Activated T-helper 2 cell treated with anti-CD3 and anti-CD28 coated beads, Interferon-gamma antibody, Interleukin-2, Interleukin-4, amounts not matched to agents 10 μg/mL and 5 μg/mL and 100 μg/mL, durations not matched to agents 14 hours and 24 hours and 36 hours (primary cell): ENCODE data around the gene CNOT1. TPM values are rescaled to one million over a fixed set of nuclear protein-coding genes. Genes with fewer than 3 reads are reported as not detected.
"Not testable (repeated sequence)": the region's sequence is repeated elsewhere in the genome, so short reads cannot be mapped to it uniquely, and the experiment has no call there.

Source experiments
- DNase-seq: peaks from one replicate; pipeline ENCODE4 v3.0.0; 2021; ENCODE audit warnings: low spot score
- H3K27ac Mint-ChIP-seq: one replicate; pipeline ENCODE4 v1.8.0; 2021; ENCODE audit warnings: mixed read lengths
- H3K27me3 Mint-ChIP-seq: one replicate; pipeline ENCODE4 v1.8.0; 2021; ENCODE audit warnings: low read depth, mixed read lengths
- H3K36me3 Mint-ChIP-seq: one replicate; pipeline ENCODE4 v1.8.0; 2021; ENCODE audit warnings: low read depth, mixed read lengths
- H3K4me1 Mint-ChIP-seq: one replicate; pipeline ENCODE4 v1.8.0; 2021; ENCODE audit warnings: low read depth, mixed read lengths
- H3K4me3 Mint-ChIP-seq: one replicate; pipeline ENCODE4 v1.8.0; 2021; ENCODE audit warnings: low read depth, mild to moderate bottlenecking, moderate library complexity, mixed read lengths
- H3K9me3 Mint-ChIP-seq: one replicate; pipeline ENCODE4 v1.8.0; 2021; ENCODE audit warnings: mixed read lengths
- intact Hi-C: fragments of 100-400 bp; cut with micrococcal nuclease; formaldehyde crosslinking; loops from one replicate; pipeline ENCODE4 v1.15.1; 2023
- total RNA-seq: library from RNA; stranded (reverse); gene quantifications from 2 replicates; pipeline ENCODE4 v1.2.3, GENCODE V29; 2022

CNOT1 gene
- total RNA-seq, 1 donor from 2014 or later, result 264 TPM

GRCh38 chr16:58634265-58634802 is 4.7 kb upstream of the CNOT1 start:
- no peak for DNase-seq
- H3K36me3 Mint-ChIP-seq, result peaks cover 4% of the 10 kb centered on the region
- H3K27me3 Mint-ChIP-seq, result peaks cover 8% of the 10 kb centered on the region
- peaks cover 10% of the 10 kb centered on the region for H3K4me1 Mint-ChIP-seq
- H3K4me3 Mint-ChIP-seq, result no peak overlapping the region
- H3K27ac Mint-ChIP-seq, result no peak overlapping the region
- intact Hi-C loops, result loop anchor here (5.0 kb wide), 1 partner anchor 437 kb away; the partner anchor contains the start of gene CSNK2A2
- no peaks in the 10 kb centered on the region for H3K9me3 Mint-ChIP-seq

GRCh38 chr16:58628845-58629732 is 537 bp downstream of the CNOT1 start:
- intact Hi-C loops, result loop anchor here (1.0 to 5.0 kb wide), 2 partner anchors 47 to 105 kb away; partner anchors contain the start of gene GOT2
- H3K9me3 Mint-ChIP-seq, result no peaks in the 10 kb centered on the region
- peaks cover 24% of the 10 kb centered on the region for H3K36me3 Mint-ChIP-seq
- peaks cover 25% of the 10 kb centered on the region for H3K4me1 Mint-ChIP-seq
- H3K27ac Mint-ChIP-seq, result peak overlapping the region; percentile 100
- H3K4me3 Mint-ChIP-seq, result peak overlapping the region; percentile 95
- peak; percentile 61 for DNase-seq
- H3K27me3 Mint-ChIP-seq, result no peaks in the 10 kb centered on the region

GRCh38 chr16:58624209-58624608 is 5.4 kb downstream of the CNOT1 start:
- no peak for DNase-seq
- peaks cover 52% of the 10 kb centered on the region for H3K36me3 Mint-ChIP-seq
- intact Hi-C loops, result no loop called here

DNA sequence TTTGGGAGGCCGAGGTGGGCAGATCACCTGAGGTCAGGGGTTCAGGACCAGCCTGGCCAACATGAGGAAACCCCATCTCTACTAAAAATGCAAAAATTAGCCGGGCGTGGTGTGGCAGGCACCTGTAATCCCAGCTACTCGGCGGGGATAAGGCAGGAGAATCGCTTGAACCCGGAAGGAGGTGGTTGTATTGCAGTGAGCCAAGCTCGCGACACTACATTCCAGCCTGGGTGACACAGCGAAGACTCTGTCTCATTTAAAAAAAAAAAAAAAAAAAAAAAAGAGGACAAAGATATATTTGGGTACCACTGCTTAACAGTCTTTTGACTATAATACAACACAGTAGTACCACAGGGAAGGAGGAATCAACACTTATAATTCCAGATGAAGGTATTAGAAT is 9.2 kb downstream of the CNOT1 start:
- intact Hi-C loops, result no loop called here
- H3K9me3 Mint-ChIP-seq, result no peaks in the 10 kb centered on the region
- peaks cover 10% of the 10 kb centered on the region for H3K4me1 Mint-ChIP-seq
- H3K36me3 Mint-ChIP-seq, result peaks cover 58% of the 10 kb centered on the region
- no peaks in the 10 kb centered on the region for H3K27me3 Mint-ChIP-seq
- no peak overlapping the region for H3K27ac Mint-ChIP-seq
- DNase-seq, result no peak
- H3K4me3 Mint-ChIP-seq, result no peak overlapping the region

More at GRCh38 chr16:58624209-58624608, 5.4 kb downstream of the CNOT1 start:
- Mint-ChIP-seq H3K4me1 (peaks cover 18% of the 10 kb centered on the region), H3K27ac (no peak overlapping the region), H3K4me3 (no peak overlapping the region), H3K9me3 (no peaks in the 10 kb centered on the region), H3K27me3 (no peaks in the 10 kb centered on the region)

GRCh38 chr16:58615280-58615679 is 14.3 kb downstream of the CNOT1 start:
- H3K27ac Mint-ChIP-seq, result peak overlapping the region; percentile 68
- no peak overlapping the region for H3K4me3 Mint-ChIP-seq
- intact Hi-C loops, result no loop called here

DNA sequence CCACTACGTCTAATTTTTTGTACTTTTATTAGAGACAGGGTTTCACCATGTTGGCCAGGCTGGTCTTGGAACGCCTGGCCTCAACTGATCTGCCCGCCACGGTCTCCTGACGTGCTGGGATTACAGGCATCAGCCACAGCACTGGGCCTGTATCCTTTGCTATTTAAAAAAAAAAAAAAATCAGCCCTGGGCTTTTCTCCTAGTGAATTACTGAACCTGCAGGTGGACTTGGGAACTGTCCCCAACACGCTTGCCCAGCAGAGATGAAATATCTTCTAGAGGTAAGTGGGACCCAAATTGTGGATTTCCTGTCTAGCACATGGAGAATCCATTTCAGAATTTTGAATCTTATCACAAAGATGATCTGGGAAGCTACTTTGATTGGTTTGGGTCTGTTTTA is 14.8 kb downstream of the CNOT1 start:
- peaks cover 12% of the 10 kb centered on the region for H3K4me1 Mint-ChIP-seq
- H3K27me3 Mint-ChIP-seq, result no peaks in the 10 kb centered on the region
- intact Hi-C loops, result no loop called here
- DNase-seq, result no peak
- no peaks in the 10 kb centered on the region for H3K9me3 Mint-ChIP-seq
- no peak overlapping the region for H3K4me3 Mint-ChIP-seq
- H3K27ac Mint-ChIP-seq, result no peak overlapping the region
- H3K36me3 Mint-ChIP-seq, result peaks cover 48% of the 10 kb centered on the region

More at GRCh38 chr16:58615280-58615679, 14.3 kb downstream of the CNOT1 start:
- Mint-ChIP-seq H3K27me3 (no peaks in the 10 kb centered on the region), H3K9me3 (no peaks in the 10 kb centered on the region), H3K36me3 (peaks cover 48% of the 10 kb centered on the region), H3K4me1 (peaks cover 14% of the 10 kb centered on the region)
- no peak for DNase-seq

- Mint-ChIP-seq H3K27me3 (no peaks in the 10 kb centered on the region), H3K27ac (no peak overlapping the region), H3K36me3 (peaks cover 47% of the 10 kb centered on the region), H3K9me3 (no peaks in the 10 kb centered on the region), H3K4me1 (peaks cover 12% of the 10 kb centered on the region), H3K4me3 (no peak overlapping the region)
- intact Hi-C loops, result no loop called here
- DNase-seq, result no peak
These were observed 15.4 kb downstream of the CNOT1 start for GRCh38 chr16:58614212-58614611.

GRCh38 chr16:58612965-58613364 is 16.7 kb downstream of the CNOT1 start:
- H3K27me3 Mint-ChIP-seq, intact Hi-C loops, DNase-seq, H3K4me3 Mint-ChIP-seq, H3K27ac Mint-ChIP-seq, H3K9me3 Mint-ChIP-seq: not testable (repeated sequence)
- H3K36me3 Mint-ChIP-seq, result peaks cover 57% of the 10 kb centered on the region
- peaks cover 12% of the 10 kb centered on the region for H3K4me1 Mint-ChIP-seq

DNA sequence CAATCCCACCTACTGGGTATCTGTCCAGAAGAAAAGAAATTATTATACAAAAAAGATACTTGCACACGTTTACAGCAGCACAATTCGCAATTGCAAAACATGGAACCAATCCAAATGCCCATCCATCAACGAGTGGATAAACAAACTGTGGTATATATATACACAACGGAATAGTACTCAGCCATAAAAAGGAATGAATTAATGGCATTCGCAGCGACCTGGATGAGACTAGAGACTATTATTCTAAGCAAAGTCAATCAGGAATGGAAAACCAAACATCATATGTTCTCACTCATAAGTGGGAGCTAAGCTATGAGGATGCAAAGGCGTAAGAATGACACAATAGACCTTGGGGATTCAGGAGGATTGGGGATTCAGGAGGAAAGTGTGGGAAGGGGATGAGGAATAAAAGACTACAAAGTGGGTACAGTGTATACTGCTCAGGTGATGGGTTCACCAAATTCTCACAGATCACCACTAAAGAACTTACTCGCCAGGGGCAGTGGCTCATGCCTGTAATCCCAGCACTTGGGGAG is 21.0 kb downstream of the CNOT1 start:
- intact Hi-C loops, result no loop called here
- H3K9me3 Mint-ChIP-seq, result no peaks in the 10 kb centered on the region
- no peak overlapping the region for H3K4me3 Mint-ChIP-seq
- peaks cover 9% of the 10 kb centered on the region for H3K4me1 Mint-ChIP-seq
- no peaks in the 10 kb centered on the region for H3K27me3 Mint-ChIP-seq
- no peak overlapping the region for H3K27ac Mint-ChIP-seq
- peaks cover 62% of the 10 kb centered on the region for H3K36me3 Mint-ChIP-seq
- DNase-seq, result no peak

DNA sequence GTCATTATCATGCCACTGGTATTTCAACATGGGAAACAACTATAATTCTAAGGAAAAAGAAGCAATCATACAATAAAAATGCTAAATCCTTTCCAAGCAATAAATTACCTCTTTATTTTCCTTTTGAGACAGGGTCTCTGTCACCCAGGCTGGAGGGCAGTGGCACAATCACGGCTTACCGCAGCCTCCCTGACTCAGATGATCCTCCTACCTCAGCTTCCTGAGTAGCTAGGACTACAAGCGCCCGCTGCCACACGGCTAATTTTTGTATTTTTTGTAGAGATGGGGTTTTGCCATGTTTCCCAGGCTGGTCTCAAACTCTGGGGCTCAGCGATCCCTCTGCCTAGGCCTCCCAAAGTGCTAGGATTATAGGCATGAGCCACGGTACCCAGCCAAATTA is 24.1 kb downstream of the CNOT1 start:
- intact Hi-C loops, result no loop called here
- Mint-ChIP-seq H3K36me3 (peaks cover 51% of the 10 kb centered on the region), H3K27ac (no peak overlapping the region), H3K4me1 (peaks cover 17% of the 10 kb centered on the region), H3K27me3 (no peaks in the 10 kb centered on the region), H3K4me3 (no peak overlapping the region), H3K9me3 (no peaks in the 10 kb centered on the region)
- DNase-seq, result no peak

DNA sequence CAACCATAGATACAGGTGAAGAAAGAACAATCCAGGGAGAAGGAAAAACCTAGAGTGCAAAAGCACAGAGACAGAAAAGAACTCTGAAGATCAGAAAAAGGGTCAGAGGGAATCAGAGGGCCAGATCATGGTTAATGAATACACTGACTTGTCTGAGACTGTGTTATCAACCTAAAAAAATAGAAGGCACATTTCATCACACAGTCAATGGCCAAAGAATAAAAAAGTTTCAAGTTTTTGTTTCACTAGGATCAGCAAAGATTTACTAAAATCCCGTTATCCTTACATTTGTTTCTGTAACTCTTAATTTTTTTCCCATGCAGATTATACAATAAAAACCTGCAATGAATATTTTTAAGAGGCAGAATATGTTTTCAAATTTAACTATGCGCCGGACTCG is 38.5 kb downstream of the CNOT1 start:
- no peak for DNase-seq
- H3K27ac Mint-ChIP-seq, result peak overlapping the region; percentile 1
- H3K4me3 Mint-ChIP-seq, result no peak overlapping the region
- no peaks in the 10 kb centered on the region for H3K9me3 Mint-ChIP-seq
- H3K27me3 Mint-ChIP-seq, result no peaks in the 10 kb centered on the region
- intact Hi-C loops, result no loop called here
- H3K36me3 Mint-ChIP-seq, result peaks cover 84% of the 10 kb centered on the region
- peaks cover 14% of the 10 kb centered on the region for H3K4me1 Mint-ChIP-seq

DNA sequence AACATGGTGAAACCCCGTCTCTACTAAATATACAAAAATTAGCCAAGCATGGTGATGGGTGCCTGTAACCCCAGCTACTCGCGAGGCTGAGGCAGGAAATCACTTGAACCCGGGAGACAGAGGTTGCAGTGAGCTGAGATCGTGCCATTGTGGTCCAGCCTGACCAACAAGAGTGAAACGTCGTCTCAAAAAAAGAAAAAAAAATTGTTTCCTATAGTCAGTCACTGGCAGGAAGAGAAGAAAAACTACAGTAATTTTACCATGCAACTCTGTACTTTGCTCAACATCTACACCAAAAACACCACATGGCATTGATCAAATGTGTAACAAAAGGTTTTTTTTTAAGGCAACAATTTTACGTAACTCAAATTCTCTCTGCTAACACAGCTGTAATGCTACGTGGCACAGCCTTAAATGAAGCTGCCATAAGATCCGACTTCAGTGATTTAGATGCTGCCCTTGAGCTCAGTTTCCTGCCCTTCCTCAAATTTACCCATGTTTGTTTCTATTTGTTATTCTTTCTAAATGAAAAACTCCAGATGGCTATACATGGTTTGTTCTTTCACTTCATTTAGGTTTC is 40.2 kb downstream of the CNOT1 start:
- intact Hi-C loops, result no loop called here
- Mint-ChIP-seq H3K27me3 (no peaks in the 10 kb centered on the region), H3K4me1 (peaks cover 12% of the 10 kb centered on the region), H3K27ac (peak overlapping the region; percentile 9), H3K9me3 (no peaks in the 10 kb centered on the region), H3K36me3 (peaks cover 86% of the 10 kb centered on the region), H3K4me3 (no peak overlapping the region)
- no peak for DNase-seq

GRCh38 chr16:58588406-58588805 is 41.2 kb downstream of the CNOT1 start:
- DNase-seq, result no peak
- peaks cover 82% of the 10 kb centered on the region for H3K36me3 Mint-ChIP-seq
- H3K4me3 Mint-ChIP-seq, result no peak overlapping the region
- no peaks in the 10 kb centered on the region for H3K27me3 Mint-ChIP-seq
- H3K27ac Mint-ChIP-seq, result no peak overlapping the region
- peaks cover 12% of the 10 kb centered on the region for H3K4me1 Mint-ChIP-seq
- intact Hi-C loops, result no loop called here
- no peaks in the 10 kb centered on the region for H3K9me3 Mint-ChIP-seq
